Measurements from ENCODE around the gene SIRT7. TPM values are rescaled to one million over a fixed set of nuclear protein-coding genes. Genes with fewer than 3 reads are reported as not detected.

Gene SIRT7
- total RNA-seq, 1 donor = 12.7 TPM

DNA sequence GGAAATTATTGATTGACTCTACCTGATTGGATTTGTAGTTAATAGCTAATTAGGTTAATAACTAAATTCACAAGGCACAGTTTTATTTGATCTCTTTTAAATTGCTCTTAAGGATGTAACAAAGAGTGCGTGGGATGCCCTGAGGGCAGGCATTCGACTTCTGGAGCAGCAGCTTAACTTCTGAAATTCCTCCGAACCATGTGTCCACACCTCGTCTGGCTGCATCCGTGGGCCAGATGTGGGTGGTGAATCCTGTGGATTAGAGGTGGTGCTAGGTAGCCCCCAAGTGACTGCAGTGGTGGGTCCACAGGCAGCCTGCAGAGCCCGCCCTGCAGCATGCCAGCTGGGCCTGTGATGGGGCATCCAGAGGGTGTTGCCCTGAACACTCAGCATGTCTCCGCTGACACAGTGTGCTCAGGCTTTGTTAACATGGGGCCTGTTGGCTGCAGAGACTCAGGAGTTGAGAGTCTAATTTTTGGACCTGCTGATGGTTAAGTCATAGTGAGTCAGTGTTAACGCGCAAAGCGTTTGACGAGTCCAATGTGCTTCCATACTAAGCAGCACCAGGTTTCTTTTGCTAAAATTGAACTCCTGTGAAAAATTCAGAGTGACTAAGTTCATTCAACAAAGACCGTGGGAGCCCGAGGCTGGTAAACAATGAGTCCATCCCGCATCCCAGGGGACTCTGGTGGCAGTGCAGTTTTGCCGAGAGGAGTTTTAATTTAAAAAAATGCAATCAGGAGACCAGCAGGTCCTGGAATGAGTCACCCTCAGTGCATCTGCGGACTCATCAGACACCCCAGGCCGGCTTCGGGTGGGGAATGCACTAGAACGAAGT is 19.7 kb downstream of the SIRT7 start:
- TF ChIP-seq, protein P1, sequence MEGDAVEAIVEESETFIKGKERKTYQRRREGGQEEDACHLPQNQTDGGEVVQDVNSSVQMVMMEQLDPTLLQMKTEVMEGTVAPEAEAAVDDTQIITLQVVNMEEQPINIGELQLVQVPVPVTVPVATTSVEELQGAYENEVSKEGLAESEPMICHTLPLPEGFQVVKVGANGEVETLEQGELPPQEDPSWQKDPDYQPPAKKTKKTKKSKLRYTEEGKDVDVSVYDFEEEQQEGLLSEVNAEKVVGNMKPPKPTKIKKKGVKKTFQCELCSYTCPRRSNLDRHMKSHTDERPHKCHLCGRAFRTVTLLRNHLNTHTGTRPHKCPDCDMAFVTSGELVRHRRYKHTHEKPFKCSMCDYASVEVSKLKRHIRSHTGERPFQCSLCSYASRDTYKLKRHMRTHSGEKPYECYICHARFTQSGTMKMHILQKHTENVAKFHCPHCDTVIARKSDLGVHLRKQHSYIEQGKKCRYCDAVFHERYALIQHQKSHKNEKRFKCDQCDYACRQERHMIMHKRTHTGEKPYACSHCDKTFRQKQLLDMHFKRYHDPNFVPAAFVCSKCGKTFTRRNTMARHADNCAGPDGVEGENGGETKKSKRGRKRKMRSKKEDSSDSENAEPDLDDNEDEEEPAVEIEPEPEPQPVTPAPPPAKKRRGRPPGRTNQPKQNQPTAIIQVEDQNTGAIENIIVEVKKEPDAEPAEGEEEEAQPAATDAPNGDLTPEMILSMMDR (IDR thresholded peaks at IDR 0.05; ENCODE audit: insufficient read depth, low read length) = no peak
- H3K4me3 ChIP-seq (ENCODE audit: low read depth, low read length) = no peak overlapping the region
- peak; percentile 93 for DNase-seq (ENCODE audit: low read depth)

DNA sequence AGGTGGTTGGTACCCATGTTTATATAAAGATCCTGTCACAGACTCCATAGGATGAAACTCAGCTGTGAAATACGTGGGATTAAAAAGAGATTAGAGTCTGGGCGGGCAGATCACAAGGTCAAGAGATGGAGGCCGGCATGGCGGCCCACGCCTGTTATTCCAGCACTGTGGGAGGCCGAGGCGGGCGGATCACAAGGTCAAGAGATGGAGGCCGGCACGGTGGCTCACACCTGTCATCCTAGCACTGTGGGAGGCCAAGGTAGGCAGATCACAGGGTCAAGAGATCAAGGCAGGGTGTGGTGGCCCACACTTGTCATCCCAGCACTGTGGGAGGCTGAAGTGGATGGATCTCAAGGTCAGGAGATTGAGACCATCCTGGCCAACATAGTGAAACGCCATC is 22.6 kb downstream of the SIRT7 start:
- H3K4me3 ChIP-seq (ENCODE audit: low read depth, low read length) = no peak overlapping the region
- no peak for DNase-seq (ENCODE audit: low read depth)
- TF ChIP-seq, protein P1 (IDR thresholded peaks at IDR 0.05; ENCODE audit: insufficient read depth, low read length) = no peak

DNA sequence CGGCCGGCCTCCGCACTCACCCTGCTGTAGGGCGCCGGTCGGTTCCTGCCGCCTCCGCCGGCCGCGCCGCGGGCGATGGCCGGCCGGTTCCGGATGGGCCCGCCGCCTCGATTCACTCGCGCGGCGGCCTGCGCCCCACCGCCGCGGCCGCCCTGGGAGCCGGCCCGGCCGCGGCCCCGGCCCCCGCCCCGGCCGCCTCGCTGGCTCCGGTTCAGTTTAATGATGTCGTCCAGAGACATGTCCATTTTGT is 26.7 kb downstream of the SIRT7 start:
- no peak for DNase-seq (ENCODE audit: low read depth)
- TF ChIP-seq, protein P1 (IDR thresholded peaks at IDR 0.05; ENCODE audit: insufficient read depth, low read length) = no peak
- peak overlapping the region; percentile 81 for H3K4me3 ChIP-seq (ENCODE audit: low read depth, low read length)

DNA sequence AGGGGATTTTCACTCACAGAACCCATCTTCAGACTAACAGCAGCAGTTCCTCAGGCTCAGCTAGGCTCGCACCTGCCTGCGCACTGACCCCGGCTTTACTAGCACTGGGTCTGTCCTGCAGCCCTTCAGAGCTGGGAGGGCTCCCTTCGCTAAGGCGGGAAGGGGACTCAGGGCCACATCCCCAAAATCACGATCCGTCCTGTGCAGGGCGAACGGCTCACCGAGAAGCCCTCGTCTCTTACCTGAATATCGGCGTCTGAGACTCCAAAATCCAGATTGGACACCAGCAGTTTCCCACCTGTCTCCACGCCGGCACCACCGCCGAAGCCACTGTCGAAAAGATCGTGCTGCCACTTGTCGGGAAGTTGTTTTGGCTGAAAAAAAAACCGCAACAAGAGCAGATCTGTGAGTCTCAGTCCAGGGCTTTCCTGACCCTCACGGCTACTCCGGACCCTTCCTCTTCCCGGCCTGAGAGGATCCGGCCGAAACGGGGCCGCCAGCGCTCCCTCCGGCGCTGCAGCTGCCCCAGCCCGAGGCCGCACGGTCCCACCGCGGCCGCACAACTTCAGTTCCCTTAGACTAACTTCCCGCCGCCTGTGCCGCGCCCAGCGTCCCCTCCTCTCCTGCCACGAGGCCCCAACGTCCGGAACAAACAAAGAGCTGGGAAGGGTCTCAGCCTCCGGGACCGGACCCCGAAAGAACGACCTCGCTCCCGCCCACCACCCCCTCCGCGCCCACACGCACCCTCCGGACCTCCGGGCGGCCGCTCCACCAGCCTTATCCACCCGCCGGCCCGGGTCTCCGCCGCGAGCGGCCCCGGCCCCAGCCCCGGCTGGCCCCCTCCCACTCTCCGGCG is 27.3 kb downstream of the SIRT7 start:
- TF ChIP-seq, protein P1 (IDR thresholded peaks at IDR 0.05; ENCODE audit: insufficient read depth, low read length) = no peak
- peak overlapping the region; percentile 81 for H3K4me3 ChIP-seq (ENCODE audit: low read depth, low read length)
- DNase-seq (ENCODE audit: low read depth) = no peak

DNA sequence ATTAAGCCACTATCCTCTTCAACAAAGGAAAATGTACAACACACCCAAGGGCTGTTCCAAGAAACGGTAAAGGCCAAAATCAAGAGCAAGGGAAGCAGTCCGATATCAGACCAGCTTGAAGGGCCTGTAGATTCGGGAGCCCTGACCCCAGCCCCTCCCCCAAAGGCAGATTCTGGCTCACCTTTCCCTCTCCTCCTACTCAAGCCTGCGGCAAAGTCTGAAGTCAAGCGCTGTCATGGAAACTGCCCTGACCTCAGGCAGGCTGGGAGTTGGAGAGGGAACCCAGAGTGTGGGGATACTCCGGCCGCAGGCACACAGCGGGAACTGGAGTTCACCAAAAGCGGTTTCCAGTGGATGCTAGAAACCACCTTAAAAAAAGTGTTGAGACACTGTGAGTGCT is 28.4 kb downstream of the SIRT7 start:
- H3K4me3 ChIP-seq (ENCODE audit: low read depth, low read length) = peak overlapping the region; percentile 15
- no peak for DNase-seq (ENCODE audit: low read depth)
- TF ChIP-seq, protein P1 (IDR thresholded peaks at IDR 0.05; ENCODE audit: insufficient read depth, low read length) = no peak

DNA sequence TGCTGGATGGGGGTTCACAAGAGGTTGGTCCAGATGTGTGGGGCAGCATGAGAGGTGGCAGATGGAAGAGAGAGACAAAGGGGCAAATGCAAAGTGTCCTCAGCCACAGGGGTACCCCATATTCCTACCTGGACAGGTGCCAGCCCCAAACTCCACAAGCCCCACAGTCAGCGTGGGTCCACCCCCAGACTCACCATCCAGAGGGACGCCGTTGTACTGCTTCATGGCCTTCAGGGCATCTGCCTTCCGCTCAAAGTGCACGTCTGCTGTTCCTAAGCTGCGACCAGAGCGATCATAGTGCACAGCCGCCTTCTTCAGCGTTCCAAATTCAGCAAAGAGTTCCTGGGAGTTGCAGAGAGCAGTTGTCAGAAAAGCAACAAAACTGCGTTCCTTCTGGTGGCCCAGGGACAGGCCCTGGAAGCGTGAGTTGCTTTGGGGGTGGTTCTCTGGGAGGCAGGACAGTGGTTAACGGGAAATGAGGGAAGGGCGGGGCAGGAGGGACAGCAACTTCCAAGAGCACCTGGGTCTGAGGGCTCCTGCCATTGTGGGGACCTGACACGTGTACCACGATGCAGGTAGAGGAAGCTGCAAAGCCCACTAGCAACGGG is 28.9 kb downstream of the SIRT7 start:
- H3K4me3 ChIP-seq (ENCODE audit: low read depth, low read length) = no peak overlapping the region
- TF ChIP-seq, protein P1 (IDR thresholded peaks at IDR 0.05; ENCODE audit: insufficient read depth, low read length) = no peak
- DNase-seq (ENCODE audit: low read depth) = no peak
